GM21619 (cell line): Measurements from ENCODE around the gene POC1A.

Source experiments
- ATAC-seq: cut with Tn5 transposase; IDR thresholded peaks from one replicate; pipeline ENCODE4 v1.9.1; 2021; ENCODE audit not compliant: unreplicated experiment

The POC1A gene

DNA sequence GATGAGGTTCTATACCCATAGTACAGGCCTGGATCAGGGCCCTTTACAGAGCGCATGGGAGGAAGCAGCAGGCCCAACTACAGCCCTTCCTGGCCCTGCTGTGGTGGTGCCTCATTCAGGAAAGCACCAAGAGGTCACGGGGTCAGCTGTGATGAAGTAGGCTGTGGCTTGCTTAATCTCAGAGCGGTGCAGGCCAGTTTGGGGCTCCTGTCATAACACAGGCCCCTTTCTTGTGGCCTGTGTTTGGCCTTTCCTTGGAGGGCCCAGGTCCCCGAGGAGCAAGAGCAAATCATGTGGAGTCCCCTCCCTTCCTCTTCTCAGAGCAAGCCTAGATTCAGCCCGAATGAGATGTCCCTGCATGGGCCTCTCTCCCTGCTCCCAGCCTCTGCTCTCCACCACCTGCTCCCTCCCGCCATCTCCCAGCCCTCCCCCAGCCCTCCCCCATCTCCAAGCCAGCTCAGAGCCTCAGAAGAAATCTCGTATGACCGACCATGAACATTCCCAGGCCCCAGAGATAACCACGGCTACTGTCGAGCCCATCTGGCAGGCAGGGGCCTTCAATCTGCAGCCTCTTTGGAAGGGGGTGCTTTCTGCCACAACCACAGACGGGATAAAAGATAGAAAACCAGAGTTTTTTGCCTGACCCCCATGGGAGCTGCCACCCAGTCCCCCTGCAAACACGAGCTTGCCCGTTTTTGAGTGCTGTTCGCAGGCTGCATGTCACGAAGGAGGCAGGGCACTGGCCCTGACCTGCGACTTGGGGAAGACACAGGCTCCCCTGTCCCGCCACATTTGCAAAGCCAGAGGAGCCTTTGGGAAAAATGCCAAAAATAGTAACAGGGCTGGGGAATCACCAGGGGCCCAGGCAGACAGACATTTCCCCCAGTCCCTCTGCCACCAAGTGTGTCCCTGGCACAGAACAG is 65.5 kb downstream of the POC1A start:
- ATAC-seq, result no peak

DNA sequence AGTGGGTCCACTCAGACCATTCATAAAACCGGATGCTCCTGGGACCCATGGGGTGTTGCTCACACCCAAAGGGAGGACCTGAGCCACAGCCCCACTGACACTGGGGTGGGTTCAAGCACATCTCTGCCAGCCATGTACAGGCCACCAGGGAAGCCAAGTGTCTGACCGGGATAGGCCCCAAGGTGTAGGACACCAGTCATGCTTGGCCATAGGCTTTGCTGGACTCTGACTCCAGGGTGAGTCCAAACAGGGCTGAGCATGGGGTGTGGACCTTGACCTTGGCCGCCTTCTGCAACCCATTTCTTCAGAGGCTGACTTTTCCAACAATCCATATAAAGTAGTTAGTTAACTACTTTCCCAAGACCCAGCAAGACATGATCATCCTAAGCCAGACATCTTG is 66.5 kb downstream of the POC1A start:
- no peak for ATAC-seq

DNA sequence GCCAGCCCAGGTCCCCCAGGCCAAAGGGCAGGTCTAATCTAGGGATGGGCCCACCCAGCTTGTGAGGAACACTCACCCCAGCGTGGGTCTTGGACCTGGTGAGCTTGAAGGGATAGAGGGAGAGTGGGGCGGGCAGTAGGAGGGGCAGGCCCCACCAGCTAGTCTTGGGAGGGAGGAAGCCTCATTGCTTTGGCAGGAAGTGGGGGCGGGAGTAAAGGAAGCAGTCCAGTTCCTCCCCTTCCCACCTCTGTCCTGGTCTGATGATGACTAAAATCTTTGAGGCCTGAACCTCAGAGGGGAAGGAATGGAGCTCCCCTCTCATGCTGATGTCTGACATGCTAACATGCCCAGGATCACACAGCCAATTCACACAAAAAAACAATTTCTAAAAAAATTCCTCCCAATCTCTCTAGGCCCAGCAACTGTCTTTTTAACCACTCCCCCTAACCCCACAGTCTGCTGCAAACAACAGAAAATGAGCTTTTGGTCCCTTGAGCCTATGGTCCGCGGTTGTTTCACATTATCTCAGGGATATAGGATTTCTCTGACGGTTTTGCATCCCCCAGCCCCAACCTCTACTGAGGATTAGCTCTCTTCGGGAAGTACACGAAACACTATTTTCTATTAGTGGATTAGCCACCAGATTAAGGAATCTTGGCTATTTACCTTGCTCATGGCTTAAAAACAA is 67.1 kb downstream of the POC1A start:
- no peak for ATAC-seq

DNA sequence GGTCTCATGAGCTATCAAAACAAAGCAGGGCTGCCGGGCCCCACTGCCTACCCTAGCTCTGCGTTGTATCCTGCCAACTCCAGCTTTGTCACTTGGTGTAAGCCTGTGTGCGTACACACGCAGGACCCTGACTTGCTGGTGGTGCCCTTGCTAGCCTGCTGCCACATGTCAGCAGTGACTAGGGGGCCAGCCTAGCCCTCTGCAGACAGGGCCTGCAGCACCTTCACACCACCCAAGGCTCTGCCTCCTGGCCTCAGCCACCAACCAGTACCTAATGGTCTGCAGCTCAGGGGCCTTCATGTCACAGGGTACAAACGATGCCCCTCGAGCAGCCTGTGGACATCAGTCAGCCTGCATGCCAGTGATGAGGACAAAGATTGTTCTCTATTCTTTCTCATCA is 67.8 kb downstream of the POC1A start:
- ATAC-seq, result no peak

DNA sequence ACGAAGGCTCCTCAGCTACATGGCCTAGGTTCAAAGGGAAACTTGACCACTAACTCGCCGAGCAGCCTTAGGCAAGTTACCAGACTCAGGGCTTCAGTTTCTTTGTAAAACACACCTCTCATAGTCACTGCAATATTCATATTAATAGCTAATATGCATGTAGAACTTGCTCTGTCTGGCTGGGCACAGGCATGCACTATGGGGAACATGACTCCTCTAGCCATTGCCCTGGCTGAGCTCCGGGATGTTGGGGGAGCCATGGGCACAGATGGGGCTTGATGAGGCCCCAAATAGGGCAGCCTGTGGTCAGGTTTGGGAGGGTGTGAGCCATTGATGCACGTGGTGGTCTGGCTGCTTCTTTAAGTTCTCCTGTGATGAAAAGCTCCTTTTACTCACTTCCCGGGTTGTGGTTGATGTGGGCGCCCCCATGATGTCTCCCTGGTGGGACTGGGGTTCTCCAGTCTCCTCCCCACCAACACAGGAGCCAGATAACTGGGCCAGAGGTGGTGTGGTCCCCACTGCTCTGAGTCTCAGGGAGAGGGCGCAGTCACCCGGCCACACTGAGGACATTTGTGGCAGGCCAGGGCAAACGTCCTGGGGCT is 68.4 kb downstream of the POC1A start:
- ATAC-seq, result no peak

DNA sequence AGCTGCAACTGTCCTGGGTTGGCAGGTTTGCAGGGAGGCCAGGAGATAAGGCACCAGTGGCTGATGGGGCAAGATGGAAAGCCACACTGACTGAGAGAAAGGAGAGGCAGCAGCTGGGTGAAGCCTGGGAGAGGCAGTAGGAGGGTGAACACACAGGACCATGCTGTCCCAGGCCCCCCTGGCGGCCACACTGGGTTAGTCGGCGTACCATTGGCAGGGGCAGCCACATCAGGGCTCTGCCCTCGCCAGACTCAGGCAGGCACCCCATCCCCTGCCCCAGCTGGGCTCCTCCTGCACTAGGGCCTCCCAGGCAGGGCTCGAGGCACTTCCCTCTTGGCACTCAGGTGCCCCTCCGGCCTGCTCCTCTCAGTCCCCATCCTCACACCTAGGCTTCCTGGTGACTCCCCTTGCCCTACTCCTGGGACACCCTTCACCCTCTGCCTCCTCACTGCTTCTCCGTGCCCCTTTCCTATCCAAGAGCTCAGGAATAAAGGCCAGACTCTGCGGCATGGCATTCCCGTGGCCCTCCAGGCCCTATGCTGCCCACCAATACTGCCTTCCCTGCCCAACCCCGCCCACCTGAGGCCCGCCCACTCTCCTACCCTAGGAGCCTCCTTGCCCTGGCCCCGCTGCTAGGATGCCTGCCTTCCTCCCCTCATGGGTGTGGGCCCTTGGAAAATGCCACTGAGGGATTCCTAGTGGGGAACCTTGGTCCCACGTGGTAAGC is 69.1 kb downstream of the POC1A start:
- no peak for ATAC-seq

DNA sequence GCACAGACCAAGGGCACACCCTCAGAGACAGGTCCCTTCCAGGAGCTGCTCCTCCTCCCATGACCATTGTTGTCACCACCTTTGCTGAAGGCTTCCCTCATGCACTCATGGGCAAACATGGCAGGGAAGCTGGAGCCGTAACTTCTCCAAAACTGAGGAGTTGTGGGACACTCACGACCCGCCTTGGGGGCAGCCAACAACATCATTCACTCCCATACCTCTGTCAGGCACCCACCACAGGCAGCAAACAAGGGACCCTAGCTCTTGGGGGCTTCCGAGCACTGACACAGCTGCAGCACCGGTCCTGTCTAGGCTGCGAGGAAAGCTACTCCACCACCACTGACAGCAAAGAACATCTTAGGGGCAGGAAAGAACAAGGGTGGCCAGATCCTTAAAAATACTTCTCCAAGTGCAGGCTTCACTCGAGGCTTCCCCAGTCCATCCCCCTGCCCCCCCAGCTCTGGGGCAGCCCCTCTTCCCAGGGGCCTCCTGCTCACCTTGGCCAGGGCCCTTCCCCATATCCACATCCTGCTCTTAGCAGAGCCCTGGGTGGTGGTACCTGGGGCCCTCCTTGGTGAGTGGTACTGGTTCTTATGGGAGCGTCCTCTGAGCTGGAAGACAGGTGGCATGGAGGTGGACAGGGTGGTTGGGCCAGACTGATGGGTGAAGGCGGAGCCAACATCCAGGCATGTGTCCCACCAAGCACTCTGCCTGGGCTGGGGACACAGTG is 69.8 kb downstream of the POC1A start:
- no peak for ATAC-seq

DNA sequence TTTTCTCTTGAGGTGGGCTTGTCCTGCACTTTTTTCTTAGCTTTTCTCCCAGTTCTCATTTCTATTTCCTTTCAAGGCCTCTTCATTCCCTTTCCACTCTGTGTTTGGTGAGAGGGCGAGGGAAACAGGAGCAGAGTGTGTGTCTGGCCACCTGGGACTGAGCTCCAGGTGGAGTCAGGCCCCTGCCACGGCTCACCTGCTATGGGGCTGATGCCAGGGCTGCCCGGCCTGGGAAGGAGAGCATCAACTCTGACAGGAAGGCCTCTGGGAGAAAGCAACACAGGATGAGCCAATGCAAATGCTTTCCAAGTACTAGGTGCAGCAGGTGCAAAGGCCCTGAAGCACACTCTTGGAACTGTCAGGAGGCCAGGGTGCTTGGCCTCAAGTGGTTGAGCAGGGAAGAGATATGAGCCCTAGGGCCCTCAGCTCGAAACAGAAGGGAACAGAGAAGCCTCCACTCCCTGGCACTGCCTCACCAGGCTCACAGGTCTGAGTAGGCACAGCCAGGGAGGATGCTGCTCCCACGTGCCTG is 70.6 kb downstream of the POC1A start:
- ATAC-seq, result no peak

DNA sequence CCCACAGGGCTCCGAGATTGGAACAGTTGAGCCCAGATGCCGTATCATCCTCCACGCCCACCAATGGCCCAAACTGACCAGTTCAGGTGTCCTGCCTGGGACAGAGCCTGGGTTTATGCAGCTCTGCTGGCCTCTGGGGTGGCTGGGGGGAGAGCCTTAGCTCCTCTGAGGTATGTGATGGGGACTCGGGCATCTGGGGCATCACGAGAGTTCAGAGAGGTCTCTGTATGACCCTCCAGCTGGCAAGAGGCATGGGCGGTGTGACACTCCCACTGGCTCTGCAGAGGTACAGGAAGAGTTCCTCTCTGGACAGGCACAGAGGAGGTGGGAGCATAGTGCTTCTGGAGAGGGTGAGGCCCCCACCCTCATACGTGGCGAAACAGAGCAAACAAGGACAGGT is 71.3 kb downstream of the POC1A start:
- no peak for ATAC-seq

DNA sequence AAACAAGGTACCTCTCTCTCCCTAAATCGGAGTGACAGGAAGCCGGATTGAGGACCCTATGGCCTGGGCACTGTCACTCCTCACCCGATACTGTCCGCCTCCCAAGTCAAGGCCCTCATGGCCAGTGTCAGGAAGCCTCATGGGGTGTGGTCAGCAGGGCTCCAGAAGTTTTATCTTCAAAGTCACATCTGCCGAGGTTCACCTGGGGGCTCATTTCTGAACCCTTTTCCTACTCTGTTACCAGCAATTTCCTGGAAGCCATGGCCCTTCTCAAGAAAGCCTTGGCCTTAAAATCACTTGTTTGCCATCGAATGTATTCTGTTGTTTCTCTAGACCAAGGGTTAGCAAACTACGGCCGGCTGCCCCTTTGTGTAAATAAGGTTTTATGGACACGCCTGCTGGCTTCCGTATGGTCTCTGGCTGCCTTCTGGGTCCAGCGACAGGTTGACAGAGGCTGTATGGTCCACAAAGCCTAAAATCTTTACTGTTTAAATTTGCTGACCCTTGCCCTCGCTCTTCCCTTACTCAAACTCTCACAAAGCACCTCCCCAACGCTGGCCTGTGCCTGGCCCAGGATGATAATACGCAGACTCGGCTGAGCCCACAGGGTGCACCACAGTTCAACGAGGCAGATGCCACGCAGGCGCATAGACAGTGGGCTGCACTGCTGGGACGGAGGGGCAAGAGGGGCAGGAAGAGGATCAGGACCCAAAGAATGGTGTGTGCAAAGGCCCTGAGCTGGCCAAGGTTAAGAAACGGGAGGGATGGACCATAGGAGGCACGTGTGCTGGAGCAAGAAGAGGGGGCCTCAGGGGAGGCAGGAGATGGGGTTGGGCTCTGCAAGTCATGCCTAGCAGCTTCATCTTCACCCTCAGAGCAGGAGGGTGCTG is 73.1 kb downstream of the POC1A start:
- no peak for ATAC-seq

DNA sequence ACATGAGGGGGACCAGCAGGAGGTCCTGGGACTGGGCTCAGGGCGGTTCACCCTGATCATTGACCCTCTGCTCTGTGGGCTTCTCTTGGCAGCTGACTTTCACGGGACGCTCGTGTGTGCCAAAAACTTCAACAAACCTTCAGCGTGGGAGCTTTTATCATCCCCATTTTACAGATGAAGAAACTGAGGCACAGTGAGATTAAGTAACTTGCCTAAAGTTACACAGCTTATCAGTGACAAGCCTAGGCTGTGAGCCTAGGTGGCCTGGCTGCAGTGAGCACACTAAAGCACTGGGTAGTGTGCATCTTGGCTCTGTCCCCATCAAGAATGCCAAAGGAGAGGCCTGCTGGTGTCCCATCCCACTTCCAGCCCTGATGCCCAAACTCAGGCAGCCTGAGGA is 74.3 kb downstream of the POC1A start:
- no peak for ATAC-seq

DNA sequence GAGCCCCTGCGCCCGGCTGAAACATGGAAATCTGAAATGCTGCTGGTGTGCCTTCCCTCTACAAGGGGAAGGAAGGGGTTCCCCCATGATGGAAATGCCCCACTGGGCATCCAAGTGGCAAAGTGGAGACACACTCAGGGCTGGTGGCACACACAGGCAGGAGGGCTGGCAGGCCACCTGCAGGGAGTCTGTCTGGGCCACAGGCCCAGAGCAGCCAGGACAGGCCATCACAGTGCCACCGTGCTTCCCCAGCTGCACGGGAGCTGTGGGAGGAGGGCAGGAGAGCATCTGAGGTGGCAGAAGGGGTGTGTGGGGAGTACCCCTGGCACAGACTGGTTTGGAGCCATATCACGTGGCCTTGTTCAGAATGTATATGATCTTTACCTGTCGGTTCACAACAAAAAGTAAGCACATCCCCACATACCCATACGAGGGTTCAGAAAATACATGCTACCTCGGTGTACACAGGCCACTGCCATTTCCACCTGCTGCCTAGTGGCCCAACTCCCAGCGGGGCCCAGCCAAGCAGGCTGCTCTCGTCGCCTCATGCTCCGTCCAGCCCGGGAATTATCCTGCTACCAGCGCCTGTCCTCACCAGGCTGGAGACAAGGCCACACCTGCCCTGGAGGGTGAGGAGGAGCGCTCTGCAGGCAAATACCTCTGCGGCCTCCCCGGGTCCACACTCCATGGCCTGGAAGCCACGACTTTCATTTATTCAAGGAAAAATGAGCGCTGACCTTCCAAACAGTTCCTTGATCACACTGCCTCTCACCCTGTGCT is 75.3 kb downstream of the POC1A start:
- no peak for ATAC-seq

DNA sequence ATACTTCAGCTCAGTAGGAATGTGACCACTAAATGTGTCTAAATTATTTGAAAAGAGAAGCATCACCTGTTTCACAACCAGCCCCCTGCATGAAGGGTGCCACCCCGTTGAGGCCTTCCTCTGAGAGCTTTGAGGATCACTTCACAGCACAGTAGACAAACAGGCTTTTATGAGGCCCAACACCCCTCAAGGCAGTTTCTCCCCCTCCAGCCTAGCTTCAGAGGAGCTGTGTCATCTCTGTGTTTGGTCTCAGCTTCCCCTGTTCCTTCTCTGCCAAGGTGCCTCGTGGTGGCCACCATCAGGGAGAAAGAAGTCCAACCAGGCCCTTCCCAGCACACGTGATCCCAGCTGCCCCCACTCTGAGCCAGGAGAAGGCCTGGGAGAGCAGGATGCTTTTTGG is 76.3 kb downstream of the POC1A start:
- ATAC-seq, result no peak

DNA sequence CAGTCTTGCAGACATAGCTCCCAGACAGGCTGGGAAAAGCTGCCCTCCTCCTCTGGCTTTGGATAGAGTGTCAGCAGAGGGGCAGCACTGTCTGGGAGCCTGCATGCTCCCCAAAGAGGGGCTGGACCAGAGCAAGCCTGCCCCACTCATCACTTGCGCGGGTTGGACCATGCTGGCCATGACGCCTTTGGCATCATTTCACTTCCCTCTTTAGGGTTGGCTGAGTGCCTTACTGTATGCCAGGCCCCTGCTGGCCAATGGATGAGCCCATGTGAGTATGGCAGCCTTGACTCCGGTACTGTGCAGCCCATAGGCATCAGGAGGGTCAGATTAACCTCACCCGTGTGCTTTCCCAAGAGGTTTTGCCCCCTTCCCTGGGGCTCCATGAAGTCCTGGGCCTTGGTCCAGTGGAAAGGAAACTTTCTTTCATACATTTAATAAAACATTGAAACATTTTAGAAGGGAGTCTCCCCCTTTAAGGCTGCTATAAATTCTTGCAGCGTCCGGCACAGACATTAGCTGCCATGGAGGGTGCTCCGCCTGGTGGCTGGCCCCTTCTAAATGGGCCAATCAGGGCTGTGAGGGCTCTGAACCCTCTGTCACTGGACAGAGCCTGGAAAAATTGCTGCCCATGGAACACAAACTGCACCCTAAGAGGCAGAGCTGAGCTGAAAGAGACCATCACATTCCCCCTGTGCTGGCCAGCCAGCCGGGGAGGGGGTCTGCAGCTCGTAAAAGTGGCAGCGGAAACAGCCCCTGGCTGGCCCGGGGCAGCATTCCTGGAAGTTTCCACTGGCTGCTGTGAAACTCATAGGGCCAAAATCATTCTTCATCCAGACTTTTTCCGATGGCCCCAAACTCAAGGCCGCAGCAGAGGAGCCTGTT is 77.1 kb downstream of the POC1A start:
- no peak for ATAC-seq

DNA sequence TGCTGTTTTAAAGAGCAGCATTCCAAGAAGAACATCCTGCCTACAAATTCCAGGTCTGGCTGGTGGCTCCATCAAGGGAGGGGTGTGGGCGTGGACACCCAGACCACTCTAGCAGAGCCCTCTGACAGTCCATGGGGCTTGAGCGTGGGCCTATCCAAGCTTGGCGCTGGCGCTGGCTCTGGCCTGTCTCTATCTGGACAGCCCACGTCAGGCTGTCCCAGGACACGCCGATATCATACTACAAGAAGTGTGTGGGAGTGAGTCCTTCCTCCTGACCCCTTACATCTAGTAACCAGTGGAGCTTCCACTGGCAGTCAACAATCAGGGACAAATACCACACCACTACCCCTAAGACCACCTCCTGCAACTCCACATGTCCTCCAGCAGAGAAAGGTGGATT is 80.7 kb downstream of the POC1A start:
- ATAC-seq, result no peak

DNA sequence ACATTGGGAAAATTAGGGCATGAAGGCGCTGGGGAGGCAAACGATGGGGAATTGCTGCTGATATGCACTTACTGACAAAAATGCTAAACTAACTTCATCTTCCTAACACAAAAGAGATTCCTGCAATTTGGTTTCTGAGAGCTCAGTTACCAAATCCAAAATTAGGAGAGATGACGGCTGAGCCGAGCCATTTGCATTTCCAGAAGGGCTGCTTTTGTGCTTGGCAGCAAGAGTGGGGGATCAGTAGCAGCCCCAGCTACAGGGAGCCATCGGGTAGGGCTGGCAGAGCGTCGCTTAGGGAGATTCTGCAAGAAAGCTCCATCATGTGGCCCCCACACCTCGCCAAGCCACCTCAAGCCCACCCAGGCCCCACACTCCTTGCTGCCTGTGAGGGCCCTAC is 81.8 kb downstream of the POC1A start:
- no peak for ATAC-seq

DNA sequence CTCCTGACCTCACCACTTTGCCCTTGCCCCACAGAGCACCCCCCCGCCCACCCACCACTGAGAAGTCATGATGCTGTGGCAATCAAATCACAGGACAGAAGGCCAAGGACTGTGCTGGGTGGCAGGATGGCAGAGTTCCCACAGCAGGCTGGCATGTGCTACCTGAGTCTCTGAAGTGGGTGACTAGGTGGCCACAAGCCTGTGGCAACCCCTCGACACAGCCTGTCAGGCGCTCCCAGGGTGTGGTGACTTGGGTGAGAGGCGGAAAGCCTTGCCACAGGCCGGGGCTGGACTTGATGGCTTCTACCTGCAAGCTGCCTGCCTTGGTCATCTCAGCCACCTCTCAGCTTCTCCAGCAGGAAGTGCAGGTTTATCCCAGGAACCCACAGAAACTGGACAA is 82.2 kb downstream of the POC1A start:
- no peak for ATAC-seq
